Liver (tissue), 9 donors: ENCODE measurements around the gene SLC6A7. TPM values are rescaled to one million over a fixed set of nuclear protein-coding genes. Genes with fewer than 3 reads are reported as not detected.

Experiments used
- DNase-seq: peaks from one replicate; pipeline ENCODE4 v3.0.0-alpha.2; 2017; ENCODE audit warnings: low spot score
- H3K27ac ChIP-seq, 2 donors: one replicate each; pipeline ENCODE4 v1.7.0; 2013; ENCODE audit warnings: inconsistent platforms in 2 of 2, low read length in 2 of 2, control low read depth in 1 of 2, low read depth in 1 of 2, mild to moderate bottlenecking in 1 of 2
- H3K27me3 ChIP-seq, 4 donors: one replicate each; pipeline versions ENCODE4 v1.6.1 to v1.7.0; 2013; ENCODE audit warnings: low read length in 3 of 4, inconsistent platforms in 1 of 4, mild to moderate bottlenecking in 1 of 4, moderate library complexity in 1 of 4; ENCODE audit not compliant: control insufficient read depth in 4 of 4, insufficient read depth in 4 of 4
- H3K36me3 ChIP-seq, 4 donors: one replicate each; pipeline versions ENCODE4 v1.6.1 to v1.7.0; 2013; ENCODE audit warnings: low read length in 3 of 4, mild to moderate bottlenecking in 3 of 4, low read depth in 1 of 4, moderate library complexity in 1 of 4; ENCODE audit not compliant: control insufficient read depth in 4 of 4, insufficient read depth in 3 of 4
- H3K4me1 ChIP-seq, 4 donors: one replicate each; pipeline versions ENCODE4 v1.6.1 to v1.7.0; 2013; ENCODE audit warnings: low read length in 3 of 4, mild to moderate bottlenecking in 3 of 4, moderate library complexity in 1 of 4; ENCODE audit not compliant: control insufficient read depth in 4 of 4, insufficient read depth in 4 of 4
- H3K4me3 ChIP-seq, 3 donors: one replicate each; pipeline versions ENCODE4 v1.6.1 to v1.7.0; 2013; ENCODE audit warnings: low read length in 3 of 3, control low read depth in 1 of 3, low read depth in 1 of 3, mild to moderate bottlenecking in 1 of 3
- H3K9ac ChIP-seq, 2 donors: one replicate each; pipeline ENCODE4 v1.7.0; 2013; ENCODE audit warnings: low read length in 2 of 2, mild to moderate bottlenecking in 2 of 2, moderate library complexity in 2 of 2, control low read depth in 1 of 2, low read depth in 1 of 2
- H3K9me3 ChIP-seq, 4 donors: one replicate each; pipeline versions ENCODE4 v1.6.1 to v1.7.0; 2013; ENCODE audit warnings: low read length in 3 of 4; ENCODE audit not compliant: control insufficient read depth in 4 of 4
- ATF3 ChIP-seq: IDR thresholded peaks from 2 replicates; pipeline ENCODE4 v1.6.1; 2016; ENCODE audit warnings: antibody characterized with exemption
- CTCF ChIP-seq: fragments of 150-350 bp; IDR thresholded peaks from 2 replicates; pipeline ENCODE4 v1.5.1; 2017; ENCODE audit warnings: improper control_type of control experiment, low read depth, low read length; ENCODE audit not compliant: missing input control
- EGR1 ChIP-seq, 2 donors: IDR thresholded peaks; 2 replicates each; pipeline ENCODE4 v1.6.1; 2016 to 2018; ENCODE audit warnings: antibody characterized with exemption in 2 of 2, low read depth in 2 of 2
- FOXA1 ChIP-seq: IDR thresholded peaks from 2 replicates; pipeline ENCODE4 v1.6.1; 2016; ENCODE audit warnings: antibody characterized with exemption
- FOXA2 ChIP-seq: IDR thresholded peaks from 2 replicates; pipeline ENCODE4 v1.6.1; 2016; ENCODE audit warnings: antibody characterized with exemption
- GABPA ChIP-seq, 2 donors: IDR thresholded peaks in 1 of 2; conservative IDR thresholded peaks in 1 of 2; 2 replicates each; pipeline ENCODE4 v1.6.1; 2016; ENCODE audit warnings: antibody characterized with exemption in 2 of 2, mild to moderate bottlenecking in 1 of 2, moderate library complexity in 1 of 2
- HNF4A ChIP-seq, 2 donors: conservative IDR thresholded peaks; 2 replicates each; pipeline ENCODE4 v1.6.1; 2016; ENCODE audit warnings: antibody characterized with exemption in 2 of 2, mild to moderate bottlenecking in 2 of 2
- HNF4G ChIP-seq: IDR thresholded peaks from 2 replicates; pipeline ENCODE4 v1.6.1; 2016; ENCODE audit warnings: antibody characterized with exemption
- JUND ChIP-seq, 2 donors: IDR thresholded peaks; 2 replicates each; pipeline ENCODE4 v1.6.1; 2016; ENCODE audit warnings: antibody characterized with exemption in 2 of 2
- MAX ChIP-seq: IDR thresholded peaks from 2 replicates; pipeline ENCODE4 v1.6.1; 2016; ENCODE audit warnings: antibody characterized with exemption
- NR2F2 ChIP-seq: IDR thresholded peaks from 2 replicates; pipeline ENCODE4 v1.6.1; 2016; ENCODE audit warnings: antibody characterized with exemption
- REST ChIP-seq: IDR thresholded peaks from 2 replicates; pipeline ENCODE4 v1.6.1; 2016; ENCODE audit warnings: antibody characterized with exemption, mild to moderate bottlenecking
- SP1 ChIP-seq: IDR thresholded peaks from 2 replicates; pipeline ENCODE4 v1.6.1; 2018; ENCODE audit warnings: antibody characterized with exemption, mild to moderate bottlenecking
- YY1 ChIP-seq: IDR thresholded peaks from 2 replicates; pipeline ENCODE4 v1.6.1; 2016; ENCODE audit warnings: antibody characterized with exemption, mild to moderate bottlenecking
- ZBTB33 ChIP-seq: IDR thresholded peaks from 2 replicates; pipeline ENCODE4 v1.6.1; 2016; ENCODE audit warnings: antibody characterized with exemption
- WGBS: extraction: QIAGEN DNeasy Blood & Tissue Kit; methylation state at CpG from one replicate; pipeline ENCODE4 v1.1.7; 2013; 5-methylcytosine and 5-hydroxymethylcytosine counted together
- polyA plus RNA-seq, 2 donors: library from polyadenylated mRNA; stranded (reverse) in 1 of 2; unstranded in 1 of 2; fragments of 200-250 nt in 1 of 2; fragments of >200 nt in 1 of 2; fragmentation: Nextera tagmentation in 1 of 2; extraction: Ambion mirVana in 1 of 2; gene quantifications; one replicate each; pipeline versions ENCODE4 v1.2.1 to v1.2.3, GENCODE V29; 2013 to 2015
- total RNA-seq, 2 donors: library from RNA; depleted of rRNA; stranded (reverse); fragments of >200 nt; gene quantifications; one replicate each; pipeline ENCODE4 v1.2.3, GENCODE V29; 2014
- donor health status: healthy.
- donor health status: healthy.
- donor health status: healthy.
- donor health status: healthy.
- donor health status: healthy.

Gene SLC6A7
- total and polyA plus RNA-seq, 4 donors = not detected

- no peaks in the 10 kb centered on the region for H3K36me3 ChIP-seq
- no peak overlapping the region for H3K27ac ChIP-seq
- H3K27me3 ChIP-seq = no peaks in the 10 kb centered on the region
- H3K4me3 ChIP-seq = no peak overlapping the region
- TF ChIP-seq SP1 = no peak
- no peak for TF ChIP-seq GABPA (IDR thresholded peaks at IDR 0.05 in 1 of 2, conservative IDR thresholded peaks at IDR 0.05 in 1 of 2)
- H3K4me1 ChIP-seq = no peaks in the 10 kb centered on the region
- H3K9ac ChIP-seq = no peak overlapping the region
- no peak for DNase-seq
- WGBS = 96% methylated on average over 5 of the region's 5 CpGs
- H3K9me3 ChIP-seq = no peaks in the 10 kb centered on the region
Measured at GRCh38 chr5:150227036-150227435, 37.2 kb downstream of the SLC6A7 start.

GRCh38 chr5:150227606-150228273, 37.9 kb downstream of the SLC6A7 start:
- Histone ChIP-seq H3K9me3 (no peaks in the 10 kb centered on the region), H3K4me3 (no peak overlapping the region), H3K27me3 (no peaks in the 10 kb centered on the region), H3K9ac (no peak overlapping the region), H3K27ac (no peak overlapping the region), H3K4me1 (no peaks in the 10 kb centered on the region), H3K36me3 (no peaks in the 10 kb centered on the region)
- 87% methylated on average over 11 of the region's 11 CpGs for WGBS
- no peak for DNase-seq
- no peak for TF ChIP-seq HNF4A (conservative IDR thresholded peaks at IDR 0.05)
- no peak for TF ChIP-seq HNF4G
- TF ChIP-seq MAX = no peak
- TF ChIP-seq JUND (IDR thresholded peaks at IDR 0.05) = no peak
- no peak for TF ChIP-seq NR2F2
- no peak for TF ChIP-seq ZBTB33
- no peak for TF ChIP-seq YY1
- no peak for TF ChIP-seq EGR1 (IDR thresholded peaks at IDR 0.05; ENCODE audit: low read depth in 2 of 2)
- TF ChIP-seq CTCF = no peak
- no peak for TF ChIP-seq REST
- no peak for TF ChIP-seq FOXA2
- no peak for TF ChIP-seq FOXA1
- no peak for TF ChIP-seq ATF3
